ENCODE results near the gene FRMPD4. TPM values are rescaled to one million over a fixed set of nuclear protein-coding genes. Genes with fewer than 3 reads are reported as not detected.

Gene FRMPD4
- total and polyA plus RNA-seq, 2 donors (not counting 3 experiments of a cell fraction or from before 2014, with no cell fraction given): not detected

- H3K36me3 ChIP-seq (ENCODE audit: control insufficient read depth in 2 of 2, extremely low read depth in 1 of 2, insufficient read depth in 2 of 2, low read length in 2 of 2): no peaks in the 10 kb centered on the region
- CTCF ChIA-PET: interaction anchor here (0.6 to 3.0 kb wide), 3 partner anchors 9 to 620 kb away, joined by 3 to 49 read pairs (median 26); no protein-coding TSS in a partner anchor
- POLR2A ChIA-PET: no interaction called here
These were observed 562.5 kb downstream of the FRMPD4 start for GRCh38 chrX:12700745-12701144.

GRCh38 chrX:12701628-12702027, 563.4 kb downstream of the FRMPD4 start:
- Histone ChIP-seq H4K20me1 (replicated peaks; ENCODE audit: control insufficient read depth, extremely low read depth, insufficient read depth, low read length) (no peaks in the 10 kb centered on the region), H3K4me1 (ENCODE audit: control insufficient read depth, extremely low read depth, insufficient read depth, low read length) (no peaks in the 10 kb centered on the region), H3K27me3 (ENCODE audit: control insufficient read depth in 2 of 2, insufficient read depth in 2 of 2, low read length in 2 of 2) (no peaks in the 10 kb centered on the region), H3K9me1 (replicated peaks; ENCODE audit: control insufficient read depth, extremely low read depth, insufficient read depth, low read length) (no peaks in the 10 kb centered on the region), H3K79me2 (ENCODE audit: control insufficient read depth, insufficient read depth, low read length) (no peaks in the 10 kb centered on the region), H3K4me3 (replicated peaks in 1 of 3; ENCODE audit: insufficient read depth in 1 of 3, low read depth in 1 of 3, low read length in 3 of 3) (no peak overlapping the region), H3K4me2 (ENCODE audit: insufficient read depth, low read length) (no peak overlapping the region), H3K9me3 (replicated peaks; ENCODE audit: control insufficient read depth, insufficient read depth, low read length) (no peaks in the 10 kb centered on the region), H3K27ac (ENCODE audit: insufficient read depth, low read depth, low read length) (no peak overlapping the region), H3K9ac (replicated peaks; ENCODE audit: extremely low read depth, insufficient read depth, low read length) (no peak overlapping the region), H2AFZ (ENCODE audit: low read depth, low read length) (no peak overlapping the region), H3K36me3 (ENCODE audit: control insufficient read depth in 2 of 2, extremely low read depth in 1 of 2, insufficient read depth in 2 of 2, low read length in 2 of 2) (no peaks in the 10 kb centered on the region)
- intact Hi-C loops (cut with micrococcal nuclease): loop anchor here (1.0 to 10.0 kb wide), 7 partner anchors 70 to 1167 kb away; no protein-coding TSS in a partner anchor
- dilution Hi-C loops (cut with MboI; ENCODE audit: extremely low pct_ligation_motif_present, low sequenced_read_pairs): no loop called here
- DNase-seq (ENCODE audit: low read depth, low spot score) (peak; percentile 46), FAIRE-seq (peak; percentile 87)
- TF ChIP-seq MYC (IDR thresholded peaks at IDR 0.05; ENCODE audit: low read depth, low read length) (no peak), CTCF (IDR thresholded peaks at IDR 0.05; ENCODE audit: extremely low read depth in 1 of 2, insufficient read depth in 1 of 2, low read depth in 1 of 2, low read length in 2 of 2) (peak; percentile 54 to 58)
- BruUV-seq (replicated peaks): no TSS peak
- ChIA-PET CTCF (interaction anchor here (0.7 to 3.0 kb wide), 18 partner anchors 10 to 1170 kb away, joined by 3 to 49 read pairs (median 4); partner anchors contain the start of gene FRMPD4), POLR2A (no interaction called here)

More at GRCh38 chrX:12700745-12701144, 562.5 kb downstream of the FRMPD4 start:
- intact Hi-C loops (cut with micrococcal nuclease): loop anchor here (1.0 to 10.0 kb wide), 4 partner anchors 206 to 1166 kb away; no protein-coding TSS in a partner anchor
- Histone ChIP-seq H4K20me1 (replicated peaks; ENCODE audit: control insufficient read depth, extremely low read depth, insufficient read depth, low read length) (no peaks in the 10 kb centered on the region), H3K9me1 (replicated peaks; ENCODE audit: control insufficient read depth, extremely low read depth, insufficient read depth, low read length) (no peaks in the 10 kb centered on the region), H3K4me1 (ENCODE audit: control insufficient read depth, extremely low read depth, insufficient read depth, low read length) (no peaks in the 10 kb centered on the region), H3K27ac (ENCODE audit: insufficient read depth, low read depth, low read length) (no peak overlapping the region), H3K4me3 (replicated peaks in 1 of 3; ENCODE audit: insufficient read depth in 1 of 3, low read depth in 1 of 3, low read length in 3 of 3) (no peak overlapping the region), H3K27me3 (ENCODE audit: control insufficient read depth in 2 of 2, insufficient read depth in 2 of 2, low read length in 2 of 2) (no peaks in the 10 kb centered on the region), H3K79me2 (ENCODE audit: control insufficient read depth, insufficient read depth, low read length) (no peaks in the 10 kb centered on the region), H2AFZ (ENCODE audit: low read depth, low read length) (no peak overlapping the region), H3K9me3 (replicated peaks; ENCODE audit: control insufficient read depth, insufficient read depth, low read length) (no peaks in the 10 kb centered on the region), H3K9ac (replicated peaks; ENCODE audit: extremely low read depth, insufficient read depth, low read length) (no peak overlapping the region), H3K4me2 (ENCODE audit: insufficient read depth, low read length) (no peak overlapping the region)
- DNase-seq (ENCODE audit: low read depth, low spot score) (no peak), FAIRE-seq (no peak)
- BruUV-seq (replicated peaks): no TSS peak
- dilution Hi-C loops (cut with MboI; ENCODE audit: extremely low pct_ligation_motif_present, low sequenced_read_pairs): no loop called here
- TF ChIP-seq POLR2AphosphoS5 (IDR thresholded peaks at IDR 0.05; ENCODE audit: insufficient read depth, low read depth, low read length) (no peak), CTCF (IDR thresholded peaks at IDR 0.05; ENCODE audit: extremely low read depth in 1 of 2, insufficient read depth in 1 of 2, low read depth in 1 of 2, low read length in 2 of 2) (no peak)
